Measurements from ENCODE around the gene ZKSCAN2. TPM values are rescaled to one million over a fixed set of nuclear protein-coding genes. Genes with fewer than 3 reads are reported as not detected.
A peak's percentile ranks its signal among the peaks of the same experiment; 100 is the strongest.

ZKSCAN2 gene
- total RNA-seq, 1 experiment from 2014 or later: 3.9 TPM

- DNase-seq (ENCODE audit: low spot score): no peak
Measured at GRCh38 chr16:25223964-25224363, 33.7 kb downstream of the ZKSCAN2 start.

DNA sequence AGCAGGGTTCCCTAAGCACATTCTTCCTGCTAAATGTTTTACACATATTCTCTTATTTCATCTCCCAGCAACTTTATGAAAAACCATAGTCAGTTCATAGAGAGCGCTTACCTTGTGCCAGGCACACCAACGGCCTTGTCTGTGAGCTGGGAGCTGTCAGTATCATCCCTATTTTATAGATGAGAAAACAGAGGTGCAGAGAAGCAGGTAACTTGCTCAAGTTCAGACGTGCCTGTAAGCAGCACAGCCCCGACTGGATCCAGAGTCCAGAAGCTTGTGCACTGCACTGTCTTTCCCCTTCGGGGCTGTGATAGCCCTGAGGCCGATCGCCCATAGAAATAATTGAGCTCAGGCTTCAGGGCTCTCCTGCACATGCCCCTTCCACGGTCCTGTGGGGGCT is 34.7 kb downstream of the ZKSCAN2 start:
- no peak for DNase-seq (ENCODE audit: low spot score)

- no peak for DNase-seq (ENCODE audit: low spot score)
Measured at GRCh38 chr16:25219070-25219737, 38.4 kb downstream of the ZKSCAN2 start.

GRCh38 chr16:25217921-25218320 is 39.7 kb downstream of the ZKSCAN2 start:
- DNase-seq (ENCODE audit: low spot score): no peak

DNA sequence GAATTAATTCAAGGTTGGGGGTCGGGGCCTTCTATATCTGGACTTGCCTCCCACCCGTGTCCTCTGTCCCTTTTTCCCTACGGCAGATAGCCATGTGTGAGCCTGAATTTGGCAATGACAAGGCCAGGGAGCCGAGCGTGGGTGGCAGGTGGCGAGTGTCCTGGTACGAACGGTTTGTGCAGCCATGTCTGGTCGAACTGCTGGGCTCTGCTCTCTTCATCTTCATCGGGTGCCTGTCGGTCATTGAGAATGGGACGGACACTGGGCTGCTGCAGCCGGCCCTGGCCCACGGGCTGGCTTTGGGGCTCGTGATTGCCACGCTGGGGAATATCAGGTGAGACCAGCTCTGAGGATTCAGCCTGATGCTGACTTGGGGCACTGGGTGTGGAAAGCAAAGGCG is 40.5 kb downstream of the ZKSCAN2 start:
- no peak for DNase-seq (ENCODE audit: low spot score)

DNA sequence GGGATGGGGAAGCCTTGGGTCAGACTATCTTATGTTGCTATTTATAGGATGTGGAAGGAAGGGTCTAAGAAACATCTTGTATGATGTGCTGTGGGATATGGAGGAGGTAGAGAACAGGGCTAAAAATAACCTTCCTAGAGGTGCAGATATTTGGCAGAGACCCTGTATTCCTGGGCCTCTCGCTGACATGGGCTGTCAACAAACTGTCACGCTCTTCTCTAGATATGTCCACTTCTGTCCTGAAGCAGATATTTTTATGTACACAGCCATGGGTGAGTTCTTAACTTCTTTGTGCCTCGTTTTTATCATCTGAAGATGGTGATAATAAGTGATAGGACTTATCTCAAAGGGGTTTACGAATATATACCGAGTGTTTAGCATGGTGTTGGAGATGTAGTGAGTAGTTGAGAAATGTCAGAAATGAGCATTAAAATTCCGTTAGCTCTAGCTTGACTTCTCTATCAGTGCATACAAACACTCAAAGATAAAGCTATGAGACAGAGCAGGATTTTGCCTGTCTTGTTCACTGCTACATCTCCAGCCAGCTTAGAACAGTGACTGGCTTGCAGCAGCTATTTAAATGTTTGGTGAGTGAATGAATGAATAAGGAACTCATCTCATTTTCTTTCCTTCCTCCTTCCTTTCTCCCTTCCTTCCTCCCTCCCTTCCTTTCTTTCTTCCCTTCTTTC is 43.8 kb downstream of the ZKSCAN2 start:
- no peak for DNase-seq (ENCODE audit: low spot score)

DNA sequence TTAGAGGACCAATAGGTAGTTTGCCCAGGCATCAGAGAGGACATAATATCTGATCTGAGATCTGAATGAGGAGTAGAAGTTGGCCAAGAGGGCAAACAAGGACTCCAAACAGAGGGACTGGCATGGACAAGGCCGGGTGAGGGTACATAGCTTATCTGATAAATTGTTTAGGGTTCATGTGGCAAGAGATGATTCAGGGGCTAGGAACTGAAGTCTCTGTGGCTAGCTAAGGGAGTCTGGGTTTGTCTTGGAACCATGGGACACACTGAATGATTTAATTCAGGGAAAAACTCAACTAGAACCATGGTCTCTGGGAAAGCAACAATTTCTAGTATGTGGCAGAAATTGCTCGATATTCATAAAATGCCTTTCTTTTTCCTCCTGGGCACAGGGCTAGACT is 45.0 kb downstream of the ZKSCAN2 start:
- no peak for DNase-seq (ENCODE audit: low spot score)

GRCh38 chr16:25210758-25211157 is 46.9 kb downstream of the ZKSCAN2 start:
- DNase-seq (ENCODE audit: low spot score): peak; percentile 53

DNA sequence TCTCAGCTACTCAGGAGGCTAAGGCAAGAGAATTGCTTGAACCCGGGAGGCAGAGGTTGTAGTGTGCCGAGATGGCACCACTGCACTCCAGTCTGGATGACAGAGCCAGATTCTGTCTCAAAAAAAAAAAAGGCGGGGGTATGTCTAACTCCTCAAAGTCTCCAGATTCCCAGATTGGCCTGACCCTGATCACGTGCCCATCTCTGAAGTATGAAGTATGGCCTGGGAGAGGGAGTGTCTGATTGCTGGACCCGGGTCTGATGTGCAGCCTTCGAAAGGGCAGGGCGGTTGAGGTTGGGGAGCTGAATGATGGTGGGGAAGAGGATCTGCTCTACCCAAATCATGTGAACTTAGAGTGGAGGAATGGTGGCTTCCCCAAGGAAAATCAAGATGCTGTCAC is 58.2 kb downstream of the ZKSCAN2 start:
- no peak for DNase-seq (ENCODE audit: low spot score)

GRCh38 chr16:25198021-25198420 is 59.6 kb downstream of the ZKSCAN2 start:
- no peak for DNase-seq (ENCODE audit: low spot score)

- no peak for DNase-seq (ENCODE audit: low spot score)
Measured at GRCh38 chr16:25194273-25194878, 63.3 kb downstream of the ZKSCAN2 start.

DNA sequence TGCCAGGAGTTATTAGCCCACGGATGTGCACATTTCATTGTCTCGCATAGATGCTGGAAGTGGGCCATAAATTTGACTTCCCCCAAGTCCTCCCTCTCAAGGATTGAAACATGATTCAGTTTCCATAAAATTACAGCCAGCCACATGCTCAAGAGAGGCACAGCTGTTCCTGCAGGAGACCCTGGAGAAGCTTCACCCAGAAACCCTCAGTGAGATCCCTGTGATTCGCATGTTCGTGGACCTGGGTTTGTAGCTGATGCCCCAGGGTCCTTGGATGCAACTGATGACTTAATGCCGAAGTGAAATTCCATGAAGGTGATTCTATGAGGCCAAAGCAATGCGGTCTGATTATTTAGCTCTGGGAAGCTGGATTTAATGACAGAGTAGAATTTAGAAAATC is 65.5 kb downstream of the ZKSCAN2 start:
- peak; percentile 56 for DNase-seq (ENCODE audit: low spot score)

- DNase-seq (ENCODE audit: low spot score): no peak
Measured at GRCh38 chr16:25189305-25189704, 68.3 kb downstream of the ZKSCAN2 start.

DNA sequence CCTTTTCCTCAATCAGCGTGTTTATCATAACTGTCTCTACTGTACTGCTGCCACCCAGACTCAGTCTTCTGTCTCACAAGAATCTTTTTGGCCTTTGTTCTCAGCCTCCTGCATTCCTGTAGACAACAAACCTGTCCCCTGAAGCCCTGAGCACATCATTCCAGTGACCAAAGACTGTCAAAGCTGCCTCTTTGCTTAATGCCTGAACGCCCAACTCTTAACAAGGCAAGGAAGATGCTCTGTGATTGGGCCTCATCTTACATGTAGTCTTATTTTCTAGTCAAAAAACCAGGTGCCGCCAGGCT is 70.2 kb downstream of the ZKSCAN2 start:
- DNase-seq (ENCODE audit: low spot score): no peak

Other genes with a start within 250 kb of the ZKSCAN2 start
- 19.3 and 26.1 TPM in 2 replicates for gene ARHGAP17, start 242.5 kb downstream of the ZKSCAN2 start, total RNA-seq (2014; rRNA removed; shearing (Covaris generic))
- 32.1 and 59.9 TPM in 2 replicates for gene LCMT1, start 146.1 kb downstream of the ZKSCAN2 start, total RNA-seq (2014; rRNA removed; shearing (Covaris generic))
- 0.08 and 0.19 TPM in 2 replicates for gene AQP8, start 40.9 kb downstream of the ZKSCAN2 start, total RNA-seq (2014; rRNA removed; shearing (Covaris generic))

Measured in H4 (cell line).